LNCaP clone FGC (cell line): ENCODE measurements around the gene PSMG1.

Experiments used
- DNase-seq: peaks from one replicate; pipeline ENCODE4 v3.0.0-alpha.2; 2011; ENCODE audit warnings: low read depth
- H3K4me3 ChIP-seq: 2 replicates; pipeline ENCODE4 v1.5.1; 2011; ENCODE audit warnings: mild to moderate bottlenecking, low read depth, low read length, control low read depth
- CTCF ChIP-seq: IDR thresholded peaks from 2 replicates; pipeline ENCODE4 v1.5.1; 2012; ENCODE audit warnings: mild to moderate bottlenecking; ENCODE audit not compliant: control insufficient read depth, insufficient read depth; ENCODE audit errors: extremely low read depth

PSMG1 gene

GRCh38 chr21:39127506-39127905, 55.7 kb downstream of the PSMG1 start:
- no peak for DNase-seq
- 0 out of 2 replicates have a peak, but pooled peaks have one; percentile 5 for TF ChIP-seq CTCF
- no peak overlapping the region for H3K4me3 ChIP-seq

- no peak overlapping the region for H3K4me3 ChIP-seq
- TF ChIP-seq CTCF, result no peak
- DNase-seq, result no peak
Measured at GRCh38 chr21:39126486-39126806, 56.8 kb downstream of the PSMG1 start.

- TF ChIP-seq CTCF, result peak; percentile 74
- peak; percentile 10 for DNase-seq
- H3K4me3 ChIP-seq, result no peak overlapping the region
Measured at GRCh38 chr21:39125752-39126485, 57.3 kb downstream of the PSMG1 start.
